Measurements from ENCODE around the gene KISS1R.

KISS1R gene

DNA sequence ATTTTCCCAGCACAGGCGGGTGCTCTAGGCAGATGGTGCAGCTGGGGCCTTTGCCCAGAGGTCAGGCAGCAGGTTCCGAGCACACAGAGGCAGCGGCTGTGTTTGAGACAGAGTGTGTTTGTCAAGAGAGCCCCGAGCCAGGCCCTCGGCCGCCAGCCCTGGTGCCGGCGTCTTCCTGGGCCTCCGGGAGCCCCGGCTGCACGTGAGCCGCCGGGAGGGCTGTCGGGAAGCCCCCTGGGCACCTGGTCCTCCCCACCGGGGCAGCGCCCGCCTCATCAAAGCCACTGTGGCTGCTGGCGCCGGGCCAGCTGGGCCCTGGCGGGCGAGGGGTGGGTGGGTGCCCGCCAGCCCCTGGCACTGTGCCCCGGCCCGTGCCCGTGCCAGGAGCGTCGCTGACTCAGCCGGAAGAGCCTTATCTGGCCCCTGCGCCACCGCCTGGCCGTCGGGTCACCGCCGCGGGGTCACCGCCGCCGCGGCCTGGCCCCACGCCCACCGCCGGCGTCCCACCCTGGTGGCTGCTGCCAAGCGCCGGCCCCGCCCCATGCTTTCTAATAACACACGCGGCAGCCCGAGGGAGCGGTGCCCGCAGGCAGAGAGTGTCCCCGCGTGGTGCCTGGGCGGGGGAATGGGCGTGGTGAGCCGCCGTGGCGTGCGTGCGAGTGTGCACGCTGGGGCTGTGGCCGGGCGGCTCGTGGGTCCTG is 23.6 kb downstream of the KISS1R start:
- Histone ChIP-seq H3K4me3 (ENCODE audit: low read length) (no peak overlapping the region), H3K9me3 (replicated peaks; ENCODE audit: insufficient read depth, low read length) (no peaks in the 10 kb centered on the region), H3K9me2 (replicated peaks; ENCODE audit: insufficient read depth, low read length) (no peaks in the 10 kb centered on the region), H3K9ac (ENCODE audit: low read length) (no peak overlapping the region), H2AFZ (ENCODE audit: low read length) (no peak overlapping the region), H3K4me1 (ENCODE audit: low read length) (no peaks in the 10 kb centered on the region), H3K79me2 (ENCODE audit: low read length) (peaks cover 45% of the 10 kb centered on the region), H3K36me3 (replicated peaks; ENCODE audit: insufficient read depth, low read length) (no peaks in the 10 kb centered on the region), H3K27me3 (replicated peaks; ENCODE audit: insufficient read depth, low read length) (no peaks in the 10 kb centered on the region), H4K20me1 (ENCODE audit: insufficient read depth, low read length) (no peaks in the 10 kb centered on the region), H3K27ac (ENCODE audit: low read length) (no peak overlapping the region), H3K4me2 (ENCODE audit: low read depth, low read length) (no peak overlapping the region), H3F3A (ENCODE audit: insufficient read depth, low read length) (no peaks in the 10 kb centered on the region)
- TF ChIP-seq, protein P1, sequence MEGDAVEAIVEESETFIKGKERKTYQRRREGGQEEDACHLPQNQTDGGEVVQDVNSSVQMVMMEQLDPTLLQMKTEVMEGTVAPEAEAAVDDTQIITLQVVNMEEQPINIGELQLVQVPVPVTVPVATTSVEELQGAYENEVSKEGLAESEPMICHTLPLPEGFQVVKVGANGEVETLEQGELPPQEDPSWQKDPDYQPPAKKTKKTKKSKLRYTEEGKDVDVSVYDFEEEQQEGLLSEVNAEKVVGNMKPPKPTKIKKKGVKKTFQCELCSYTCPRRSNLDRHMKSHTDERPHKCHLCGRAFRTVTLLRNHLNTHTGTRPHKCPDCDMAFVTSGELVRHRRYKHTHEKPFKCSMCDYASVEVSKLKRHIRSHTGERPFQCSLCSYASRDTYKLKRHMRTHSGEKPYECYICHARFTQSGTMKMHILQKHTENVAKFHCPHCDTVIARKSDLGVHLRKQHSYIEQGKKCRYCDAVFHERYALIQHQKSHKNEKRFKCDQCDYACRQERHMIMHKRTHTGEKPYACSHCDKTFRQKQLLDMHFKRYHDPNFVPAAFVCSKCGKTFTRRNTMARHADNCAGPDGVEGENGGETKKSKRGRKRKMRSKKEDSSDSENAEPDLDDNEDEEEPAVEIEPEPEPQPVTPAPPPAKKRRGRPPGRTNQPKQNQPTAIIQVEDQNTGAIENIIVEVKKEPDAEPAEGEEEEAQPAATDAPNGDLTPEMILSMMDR (IDR thresholded peaks at IDR 0.05; ENCODE audit: low read length) = no peak
- no peak for TF ChIP-seq EZH2phosphoT487 (IDR thresholded peaks at IDR 0.05; ENCODE audit: low read length)
- no peak for DNase-seq

DNA sequence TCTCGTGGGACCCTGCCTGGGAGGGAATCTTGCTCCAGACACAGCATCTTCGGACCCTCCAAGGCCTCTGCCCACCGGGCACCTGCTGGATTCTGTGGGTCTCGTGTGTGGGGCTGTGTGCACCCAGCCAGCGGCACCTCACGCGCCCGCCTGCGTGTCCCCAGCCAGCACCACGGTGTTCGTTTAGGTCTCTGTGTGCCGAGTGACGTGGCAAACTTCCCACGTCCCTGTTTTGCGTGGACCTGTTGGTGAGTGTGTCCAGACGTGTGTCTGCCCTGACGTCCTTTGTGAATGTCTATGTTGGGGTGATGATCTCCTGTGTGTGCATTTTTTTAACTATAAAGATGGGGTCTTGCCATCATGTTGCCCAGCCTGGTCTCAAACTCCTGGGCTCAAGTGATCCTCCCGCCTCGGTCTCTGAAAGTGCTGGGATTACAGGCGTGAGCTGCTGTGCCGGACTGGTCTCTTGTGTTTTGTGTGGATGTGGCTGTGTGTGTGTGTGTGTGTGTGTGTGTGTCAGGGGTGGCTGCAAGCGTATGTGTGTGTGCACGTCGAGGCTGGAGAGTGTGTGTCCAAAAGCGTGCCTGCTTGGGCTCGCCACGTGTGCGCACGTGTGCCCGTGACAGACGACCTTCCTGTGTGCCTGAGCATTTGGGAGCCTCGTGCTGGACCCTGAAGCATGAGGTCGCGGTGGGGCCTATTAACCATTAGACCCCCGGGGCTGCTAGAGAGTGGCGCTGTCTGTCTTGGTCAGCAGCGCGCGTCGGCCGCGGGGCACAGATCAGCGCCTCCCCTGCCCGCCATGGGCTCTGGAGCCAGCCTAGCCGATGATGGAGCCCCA is 24.4 kb downstream of the KISS1R start:
- DNase-seq = no peak
- Histone ChIP-seq H3K36me3 (replicated peaks; ENCODE audit: insufficient read depth, low read length) (no peaks in the 10 kb centered on the region), H4K20me1 (ENCODE audit: insufficient read depth, low read length) (no peaks in the 10 kb centered on the region), H3K9me2 (replicated peaks; ENCODE audit: insufficient read depth, low read length) (no peaks in the 10 kb centered on the region), H3K9me3 (replicated peaks; ENCODE audit: insufficient read depth, low read length) (no peaks in the 10 kb centered on the region), H3K9ac (ENCODE audit: low read length) (no peak overlapping the region), H3K27ac (ENCODE audit: low read length) (no peak overlapping the region), H3K27me3 (replicated peaks; ENCODE audit: insufficient read depth, low read length) (no peaks in the 10 kb centered on the region), H3K4me3 (ENCODE audit: low read length) (no peak overlapping the region), H3F3A (ENCODE audit: insufficient read depth, low read length) (no peaks in the 10 kb centered on the region), H3K4me1 (ENCODE audit: low read length) (no peaks in the 10 kb centered on the region), H3K4me2 (ENCODE audit: low read depth, low read length) (no peak overlapping the region), H3K79me2 (ENCODE audit: low read length) (peaks cover 46% of the 10 kb centered on the region), H2AFZ (ENCODE audit: low read length) (no peak overlapping the region)
- TF ChIP-seq, protein P1 (IDR thresholded peaks at IDR 0.05; ENCODE audit: low read length) = no peak
- TF ChIP-seq EZH2phosphoT487 (IDR thresholded peaks at IDR 0.05; ENCODE audit: low read length) (no peak), EZH2 (optimal IDR thresholded peaks at IDR 0.05; ENCODE audit: low read depth, low read length) (no peak)

DNA sequence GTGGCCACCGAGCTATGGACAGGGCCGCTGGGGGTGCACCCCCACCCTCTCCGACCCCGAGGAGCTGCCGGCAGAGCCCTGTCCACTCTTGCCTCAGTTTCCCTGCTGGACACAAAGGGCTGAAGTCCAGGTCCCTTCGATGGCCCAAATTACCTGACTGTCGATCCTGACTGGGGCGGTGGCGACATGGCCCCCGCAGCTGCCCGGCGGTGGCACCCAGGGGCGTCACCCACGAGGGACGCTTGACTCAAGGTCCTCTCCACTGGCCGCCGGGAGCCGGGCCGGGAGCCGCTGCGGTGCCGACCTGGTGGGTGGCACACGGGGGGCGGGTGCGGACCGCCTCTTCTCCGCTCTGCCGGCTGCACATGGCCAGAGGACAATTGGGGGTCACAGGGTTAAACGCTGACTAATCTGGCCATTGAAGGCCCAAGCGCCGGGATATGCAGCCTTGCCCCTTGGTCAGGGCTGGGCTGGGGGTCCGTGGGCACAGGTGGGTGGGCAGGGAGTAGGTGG is 25.1 kb downstream of the KISS1R start:
- peaks cover 46% of the 10 kb centered on the region for H3K79me2 ChIP-seq (ENCODE audit: low read length)
- no peaks in the 10 kb centered on the region for H4K20me1 ChIP-seq (ENCODE audit: insufficient read depth, low read length)

More for the DNA sequence above, 25.1 kb downstream of the KISS1R start:
- H3K9me2 ChIP-seq (replicated peaks; ENCODE audit: insufficient read depth, low read length) = no peaks in the 10 kb centered on the region
- no peak overlapping the region for H3K27ac ChIP-seq (ENCODE audit: low read length)
- H3K9me3 ChIP-seq (replicated peaks; ENCODE audit: insufficient read depth, low read length) = no peaks in the 10 kb centered on the region
- TF ChIP-seq EZH2 (optimal IDR thresholded peaks at IDR 0.05; ENCODE audit: low read depth, low read length) = no peak
- TF ChIP-seq EZH2phosphoT487 (IDR thresholded peaks at IDR 0.05; ENCODE audit: low read length) = no peak
- H3K4me2 ChIP-seq (ENCODE audit: low read depth, low read length) = no peak overlapping the region
- no peaks in the 10 kb centered on the region for H3F3A ChIP-seq (ENCODE audit: insufficient read depth, low read length)
- H2AFZ ChIP-seq (ENCODE audit: low read length) = no peak overlapping the region
- no peak overlapping the region for H3K4me3 ChIP-seq (ENCODE audit: low read length)
- DNase-seq = no peak
- no peaks in the 10 kb centered on the region for H3K27me3 ChIP-seq (replicated peaks; ENCODE audit: insufficient read depth, low read length)
- H3K36me3 ChIP-seq (replicated peaks; ENCODE audit: insufficient read depth, low read length) = no peaks in the 10 kb centered on the region
- no peak overlapping the region for H3K9ac ChIP-seq (ENCODE audit: low read length)
- no peaks in the 10 kb centered on the region for H3K4me1 ChIP-seq (ENCODE audit: low read length)
